Limb (tissue), 2 donors: ENCODE data around the gene DNAJC18.

ENCODE experiments used
- DNase-seq, 2 donors: peaks; one replicate each; pipeline ENCODE4 v3.0.0-alpha.2; 2016; ENCODE audit errors: extremely low spot score in 2 of 2

Gene DNAJC18

GRCh38 chr5:139369181-139369580 lies 70.1 kb downstream of the DNAJC18 start:
- no peak for DNase-seq

- no peak for DNase-seq
These were observed 70.7 kb downstream of the DNAJC18 start for GRCh38 chr5:139368613-139369012.

- no peak for DNase-seq
These were observed 74.9 kb downstream of the DNAJC18 start for GRCh38 chr5:139364466-139364865.

GRCh38 chr5:139363937-139364336 lies 75.4 kb downstream of the DNAJC18 start:
- DNase-seq: no peak

GRCh38 chr5:139361835-139362429 lies 77.4 kb downstream of the DNAJC18 start:
- DNase-seq: no peak

GRCh38 chr5:139360384-139360783 lies 78.9 kb downstream of the DNAJC18 start:
- DNase-seq: no peak
